Measurements from ENCODE around the gene EFR3B. TPM values are rescaled to one million over a fixed set of nuclear protein-coding genes. Genes with fewer than 3 reads are reported as not detected.

The EFR3B gene
- total RNA-seq, 3 donors from 2014 or later (not counting 1 experiment from before 2014, with no cell fraction given), result 0.05 TPM; not detected in 2

DNA sequence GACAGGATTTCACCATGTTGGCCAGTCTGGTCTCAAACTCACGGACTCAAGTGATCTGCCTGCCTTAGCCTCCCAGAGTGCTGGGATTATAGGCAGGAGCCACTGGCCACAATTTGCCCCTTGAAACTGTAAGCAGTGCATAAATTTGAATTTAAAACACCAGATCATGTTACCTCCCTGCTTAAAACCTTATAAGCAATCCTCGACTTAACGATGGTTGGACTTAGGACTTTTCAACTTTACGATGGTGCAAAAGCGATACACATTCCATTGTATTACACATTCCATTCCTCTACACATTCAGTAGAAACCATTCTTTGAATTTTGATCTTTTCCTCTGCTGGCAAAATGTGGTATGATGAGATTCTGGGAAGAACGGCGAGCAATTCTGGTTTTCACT is 23.2 kb upstream of the EFR3B start:
- H3K27me3 Mint-ChIP-seq (ENCODE audit: low read depth in 2 of 2), result peaks cover 7 to 16% of the 10 kb centered on the region in 2 donors
- H3K27me3 ChIP-seq (ENCODE audit: control insufficient read depth, insufficient read depth, low read length), result no peaks in the 10 kb centered on the region
- no peaks in the 10 kb centered on the region for H3K4me1 ChIP-seq (ENCODE audit: control insufficient read depth, insufficient read depth, low read length)
- no peak overlapping the region for H3K27ac Mint-ChIP-seq
- no peaks in the 10 kb centered on the region for H3K9me3 ChIP-seq (ENCODE audit: control insufficient read depth, insufficient read depth, low read length)
- no peak overlapping the region for H3K27ac ChIP-seq (ENCODE audit: low read length)
- no peaks in the 10 kb centered on the region for H3K9me3 Mint-ChIP-seq
- intact Hi-C loops (cut with micrococcal nuclease), result no loop called here
- ATAC-seq (no peak), DNase-seq (no peak)
- no peaks in the 10 kb centered on the region for H3K36me3 Mint-ChIP-seq
- TF ChIP-seq, protein P1, sequence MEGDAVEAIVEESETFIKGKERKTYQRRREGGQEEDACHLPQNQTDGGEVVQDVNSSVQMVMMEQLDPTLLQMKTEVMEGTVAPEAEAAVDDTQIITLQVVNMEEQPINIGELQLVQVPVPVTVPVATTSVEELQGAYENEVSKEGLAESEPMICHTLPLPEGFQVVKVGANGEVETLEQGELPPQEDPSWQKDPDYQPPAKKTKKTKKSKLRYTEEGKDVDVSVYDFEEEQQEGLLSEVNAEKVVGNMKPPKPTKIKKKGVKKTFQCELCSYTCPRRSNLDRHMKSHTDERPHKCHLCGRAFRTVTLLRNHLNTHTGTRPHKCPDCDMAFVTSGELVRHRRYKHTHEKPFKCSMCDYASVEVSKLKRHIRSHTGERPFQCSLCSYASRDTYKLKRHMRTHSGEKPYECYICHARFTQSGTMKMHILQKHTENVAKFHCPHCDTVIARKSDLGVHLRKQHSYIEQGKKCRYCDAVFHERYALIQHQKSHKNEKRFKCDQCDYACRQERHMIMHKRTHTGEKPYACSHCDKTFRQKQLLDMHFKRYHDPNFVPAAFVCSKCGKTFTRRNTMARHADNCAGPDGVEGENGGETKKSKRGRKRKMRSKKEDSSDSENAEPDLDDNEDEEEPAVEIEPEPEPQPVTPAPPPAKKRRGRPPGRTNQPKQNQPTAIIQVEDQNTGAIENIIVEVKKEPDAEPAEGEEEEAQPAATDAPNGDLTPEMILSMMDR (IDR thresholded peaks at IDR 0.05), result no peak
- no peak overlapping the region for H3K4me3 Mint-ChIP-seq
- no peaks in the 10 kb centered on the region for H3K36me3 ChIP-seq (ENCODE audit: control insufficient read depth, insufficient read depth, low read length)
- no peaks in the 10 kb centered on the region for H3K4me1 Mint-ChIP-seq
- H3K4me3 ChIP-seq (ENCODE audit: low read length), result no peak overlapping the region
- 97% methylated on average over 7 of the region's 7 CpGs for WGBS (ENCODE audit: insufficient coverage)

DNA sequence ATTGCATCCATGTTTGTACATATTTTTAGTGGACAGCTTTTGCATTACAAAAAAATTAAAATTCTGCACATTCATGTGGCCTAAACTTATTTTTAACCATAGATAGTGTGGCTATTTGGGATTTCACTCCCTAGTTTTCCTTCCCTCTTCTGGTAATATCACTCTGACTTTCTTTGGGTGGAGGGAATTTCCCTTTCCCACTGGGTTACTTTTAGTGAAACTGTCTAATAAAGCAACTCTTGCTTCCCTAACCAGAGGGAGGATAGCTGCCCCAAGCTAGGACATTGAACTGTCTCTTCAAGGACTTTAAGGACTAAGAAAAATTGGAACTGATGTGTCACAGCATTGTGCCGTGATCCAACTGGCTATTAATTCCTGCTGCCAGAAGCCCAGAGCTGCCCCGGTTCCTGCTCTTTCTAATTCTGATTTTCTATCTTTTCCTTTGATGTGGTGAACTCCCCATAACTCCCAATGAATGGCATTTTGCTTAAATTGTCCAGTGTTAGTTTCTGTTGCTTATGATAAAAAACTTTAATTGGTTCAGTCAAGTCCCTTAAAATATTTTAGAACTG is 20.0 kb upstream of the EFR3B start:
- H3K36me3 Mint-ChIP-seq, result no peaks in the 10 kb centered on the region
- Histone ChIP-seq H3K27ac (ENCODE audit: low read length) (no peak overlapping the region), H3K4me3 (ENCODE audit: low read length) (no peak overlapping the region), H3K4me1 (ENCODE audit: control insufficient read depth, insufficient read depth, low read length) (no peaks in the 10 kb centered on the region), H3K27me3 (ENCODE audit: control insufficient read depth, insufficient read depth, low read length) (no peaks in the 10 kb centered on the region), H3K9me3 (ENCODE audit: control insufficient read depth, insufficient read depth, low read length) (no peaks in the 10 kb centered on the region), H3K36me3 (ENCODE audit: control insufficient read depth, insufficient read depth, low read length) (no peaks in the 10 kb centered on the region)
- H3K27me3 Mint-ChIP-seq (ENCODE audit: low read depth in 2 of 2), result peaks cover 8 to 16% of the 10 kb centered on the region in 2 donors
- no peak for ATAC-seq
- no peaks in the 10 kb centered on the region for H3K4me1 Mint-ChIP-seq
- intact Hi-C loops (cut with micrococcal nuclease), result no loop called here
- H3K4me3 Mint-ChIP-seq, result no peak overlapping the region
- DNase-seq, result no peak
- TF ChIP-seq, protein P1 (IDR thresholded peaks at IDR 0.05), result no peak
- H3K27ac Mint-ChIP-seq, result no peak overlapping the region
- no peaks in the 10 kb centered on the region for H3K9me3 Mint-ChIP-seq
- WGBS (ENCODE audit: insufficient coverage), result 91% methylated on average over 2 of the region's 2 CpGs

DNA sequence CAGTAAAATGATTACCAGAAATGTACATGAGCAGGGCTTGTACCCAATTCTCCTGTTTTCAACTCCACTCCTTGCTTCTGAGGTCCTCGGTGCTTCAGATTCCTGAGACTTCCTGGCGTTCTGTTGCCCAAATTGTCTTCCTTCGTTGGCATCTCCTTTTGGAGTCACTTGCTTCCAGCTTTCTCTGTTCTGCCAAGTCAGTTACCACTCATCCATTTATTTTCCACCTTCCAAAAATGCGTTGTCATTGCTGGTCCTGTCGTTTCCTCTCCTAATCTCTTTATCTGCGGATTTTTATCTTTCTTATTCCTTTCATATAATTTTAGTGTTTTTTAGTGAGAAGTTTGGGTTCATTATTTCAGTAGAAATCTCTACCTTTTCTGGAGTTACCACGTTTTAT is 18.5 kb upstream of the EFR3B start:
- no peak overlapping the region for H3K27ac ChIP-seq (ENCODE audit: low read length)
- H3K27ac Mint-ChIP-seq, result no peak overlapping the region
- H3K36me3 Mint-ChIP-seq, result no peaks in the 10 kb centered on the region
- intact Hi-C loops (cut with micrococcal nuclease), result no loop called here
- 80% methylated on average over 4 of the region's 7 CpGs for WGBS (ENCODE audit: insufficient coverage)
- H3K27me3 ChIP-seq (ENCODE audit: control insufficient read depth, insufficient read depth, low read length), result no peaks in the 10 kb centered on the region
- ATAC-seq (no peak), DNase-seq (no peak)
- no peak overlapping the region for H3K4me3 ChIP-seq (ENCODE audit: low read length)
- H3K4me1 Mint-ChIP-seq, result no peaks in the 10 kb centered on the region
- no peaks in the 10 kb centered on the region for H3K9me3 ChIP-seq (ENCODE audit: control insufficient read depth, insufficient read depth, low read length)
- H3K9me3 Mint-ChIP-seq, result no peaks in the 10 kb centered on the region
- no peaks in the 10 kb centered on the region for H3K4me1 ChIP-seq (ENCODE audit: control insufficient read depth, insufficient read depth, low read length)
- no peaks in the 10 kb centered on the region for H3K36me3 ChIP-seq (ENCODE audit: control insufficient read depth, insufficient read depth, low read length)
- peaks cover 8 to 16% of the 10 kb centered on the region in 2 donors for H3K27me3 Mint-ChIP-seq (ENCODE audit: low read depth in 2 of 2)
- H3K4me3 Mint-ChIP-seq, result no peak overlapping the region
- TF ChIP-seq, protein P1 (IDR thresholded peaks at IDR 0.05), result no peak
